Mammary epithelial cell (primary cell): Measurements from ENCODE around the gene MGAT4C.

ENCODE experiments used
- EZH2 ChIP-seq: IDR thresholded peaks from 2 replicates; pipeline ENCODE4 v1.6.1; 2012; ENCODE audit warnings: low read length, inconsistent platforms, borderline replicate concordance
- TF ChIP-seq, protein P1 (sequence below), 2 donors: IDR thresholded peaks in 1 of 2; conservative IDR thresholded peaks in 1 of 2; 2 replicates each; pipeline ENCODE4 v1.5.1; 2011 to 2012; ENCODE audit warnings: inconsistent platforms in 2 of 2, low read length in 2 of 2, mild to moderate bottlenecking in 2 of 2, control low read depth in 1 of 2, low read depth in 1 of 2; ENCODE audit not compliant: insufficient read depth in 1 of 2; ENCODE audit errors: extremely low read depth in 1 of 2

DNA sequence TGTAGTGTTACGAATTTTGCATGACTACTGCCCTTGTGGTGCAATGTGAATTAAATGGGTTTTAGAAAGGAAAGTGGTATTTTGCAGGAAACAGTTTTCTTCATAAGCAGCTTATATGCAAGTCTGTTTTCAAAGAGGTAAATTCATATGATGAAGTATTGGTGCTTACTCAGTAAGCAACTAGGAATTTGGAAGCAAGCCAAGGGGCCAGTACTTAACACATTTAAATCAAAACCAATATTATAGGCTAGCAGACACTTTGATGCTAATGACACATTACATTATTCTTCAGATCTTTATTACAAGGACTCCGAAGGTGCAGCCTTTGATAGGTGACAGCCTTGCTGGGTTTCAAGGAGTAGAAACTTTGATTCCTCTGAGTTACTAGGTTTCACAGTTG lies 23.1 kb downstream of the MGAT4C start:
- TF ChIP-seq, protein P1, sequence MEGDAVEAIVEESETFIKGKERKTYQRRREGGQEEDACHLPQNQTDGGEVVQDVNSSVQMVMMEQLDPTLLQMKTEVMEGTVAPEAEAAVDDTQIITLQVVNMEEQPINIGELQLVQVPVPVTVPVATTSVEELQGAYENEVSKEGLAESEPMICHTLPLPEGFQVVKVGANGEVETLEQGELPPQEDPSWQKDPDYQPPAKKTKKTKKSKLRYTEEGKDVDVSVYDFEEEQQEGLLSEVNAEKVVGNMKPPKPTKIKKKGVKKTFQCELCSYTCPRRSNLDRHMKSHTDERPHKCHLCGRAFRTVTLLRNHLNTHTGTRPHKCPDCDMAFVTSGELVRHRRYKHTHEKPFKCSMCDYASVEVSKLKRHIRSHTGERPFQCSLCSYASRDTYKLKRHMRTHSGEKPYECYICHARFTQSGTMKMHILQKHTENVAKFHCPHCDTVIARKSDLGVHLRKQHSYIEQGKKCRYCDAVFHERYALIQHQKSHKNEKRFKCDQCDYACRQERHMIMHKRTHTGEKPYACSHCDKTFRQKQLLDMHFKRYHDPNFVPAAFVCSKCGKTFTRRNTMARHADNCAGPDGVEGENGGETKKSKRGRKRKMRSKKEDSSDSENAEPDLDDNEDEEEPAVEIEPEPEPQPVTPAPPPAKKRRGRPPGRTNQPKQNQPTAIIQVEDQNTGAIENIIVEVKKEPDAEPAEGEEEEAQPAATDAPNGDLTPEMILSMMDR (conservative IDR thresholded peaks at IDR 0.05 in 1 of 2, IDR thresholded peaks at IDR 0.05 in 1 of 2; ENCODE audit: extremely low read depth in 1 of 2, insufficient read depth in 1 of 2, low read depth in 1 of 2, low read length in 2 of 2): no peak
- TF ChIP-seq EZH2: no peak
